ENCODE data around the gene SCG3. TPM values are rescaled to one million over a fixed set of nuclear protein-coding genes. Genes with fewer than 3 reads are reported as not detected.

SCG3 gene
- total and polyA plus RNA-seq, 2 of the 13 experiments (the other 11 are each of a cell fraction or from before 2014, with no cell fraction given): not detected

GRCh38 chr15:51681303-51681963, at the start of gene SCG3 (continued):
- TF ChIP-seq ZNF580 (CRISPR knock-in tag; IDR thresholded peaks at IDR 0.05; ENCODE audit: borderline replicate concordance, low read depth) (peak; percentile 77; the same call in 1 of the 2 replicates), KDM3A (CRISPR knock-in tag; IDR thresholded peaks at IDR 0.05; ENCODE audit: low read depth) (0 out of 2 replicates have a peak, but pooled peaks have one; percentile 47), PRDM15 (CRISPR knock-in tag; IDR thresholded peaks at IDR 0.05) (0 out of 2 replicates have a peak, but pooled peaks have one; percentile 52), ZNF776 (CRISPR knock-in tag; IDR thresholded peaks at IDR 0.05) (no peak), ZMYM4 (CRISPR knock-in tag; IDR thresholded peaks at IDR 0.05) (0 out of 2 replicates have a peak, but pooled peaks have one; percentile 21), ZNF773 (CRISPR knock-in tag; IDR thresholded peaks at IDR 0.05; ENCODE audit: borderline replicate concordance) (peak; percentile 92), ELK4 (CRISPR knock-in tag; IDR thresholded peaks at IDR 0.05; ENCODE audit: borderline replicate concordance) (no peak; the same call in 1 of the 2 replicates), ZNF570 (CRISPR knock-in tag; IDR thresholded peaks at IDR 0.05; ENCODE audit: borderline replicate concordance) (no peak), MTA3 (CRISPR knock-in tag; IDR thresholded peaks at IDR 0.05) (no peak), PATZ1 (CRISPR knock-in tag; IDR thresholded peaks at IDR 0.05) (no peak), MXD4 (CRISPR knock-in tag; IDR thresholded peaks at IDR 0.05) (peak; percentile 25; the same call in 1 of the 2 replicates), ASH2L (IDR thresholded peaks at IDR 0.05; ENCODE audit: insufficient read length, low read depth, low read length) (no peak), ZNF205 (CRISPR knock-in tag; IDR thresholded peaks at IDR 0.05) (peak; percentile 65; the same call in 1 of the 2 replicates), ZNF446 (CRISPR knock-in tag; IDR thresholded peaks at IDR 0.05) (no peak), BCLAF1 (IDR thresholded peaks at IDR 0.05) (no peak), SALL2 (CRISPR knock-in tag; IDR thresholded peaks at IDR 0.05) (no peak), AHR (CRISPR knock-in tag; IDR thresholded peaks at IDR 0.05) (peak; percentile 61; the same call in 1 of the 2 replicates)
